Upper lobe of left lung (tissue), 4 donors: Measurements from ENCODE around the gene LIME1.

Experiments
- POLR2A ChIP-seq, 4 donors: fragments of 450-650 bp; IDR thresholded peaks; one replicate each; pipeline ENCODE4 v1.5.1; 2016 to 2017; ENCODE audit warnings: antibody characterized with exemption in 4 of 4, mild to moderate bottlenecking in 2 of 4
- TF ChIP-seq, protein P1 (sequence below), 6 experiments: fragments of 450-650 bp in 4 of 6; fragments of 200-600 bp in 2 of 6; sonication (generic) in 2 of 6; IDR thresholded peaks; one replicate each; pipeline ENCODE4 v1.5.1; 2016 to 2019; ENCODE audit warnings: antibody characterized with exemption in 6 of 6

DNA sequence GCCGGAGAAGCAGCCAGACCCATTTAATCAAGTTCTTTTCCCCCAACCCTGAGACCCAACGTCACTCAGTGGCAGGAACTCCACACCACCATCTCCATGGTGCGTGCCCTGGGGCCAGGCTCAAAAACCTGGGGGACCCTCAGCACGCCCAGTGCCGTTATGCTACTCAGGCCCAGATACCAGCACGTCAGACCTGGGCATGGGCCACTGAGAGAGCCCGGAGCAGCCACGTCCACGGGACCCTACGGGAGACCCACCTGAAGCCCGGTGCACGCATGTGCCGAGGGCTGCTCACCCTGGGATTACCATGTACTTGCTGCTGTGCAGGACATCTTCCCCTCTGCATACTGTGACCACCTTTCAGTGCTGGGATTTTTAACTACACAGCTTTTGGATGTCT lies 16.9 kb downstream of the LIME1 start:
- no peak for TF ChIP-seq POLR2A (IDR thresholded peaks at IDR 0.05)
- TF ChIP-seq, protein P1, sequence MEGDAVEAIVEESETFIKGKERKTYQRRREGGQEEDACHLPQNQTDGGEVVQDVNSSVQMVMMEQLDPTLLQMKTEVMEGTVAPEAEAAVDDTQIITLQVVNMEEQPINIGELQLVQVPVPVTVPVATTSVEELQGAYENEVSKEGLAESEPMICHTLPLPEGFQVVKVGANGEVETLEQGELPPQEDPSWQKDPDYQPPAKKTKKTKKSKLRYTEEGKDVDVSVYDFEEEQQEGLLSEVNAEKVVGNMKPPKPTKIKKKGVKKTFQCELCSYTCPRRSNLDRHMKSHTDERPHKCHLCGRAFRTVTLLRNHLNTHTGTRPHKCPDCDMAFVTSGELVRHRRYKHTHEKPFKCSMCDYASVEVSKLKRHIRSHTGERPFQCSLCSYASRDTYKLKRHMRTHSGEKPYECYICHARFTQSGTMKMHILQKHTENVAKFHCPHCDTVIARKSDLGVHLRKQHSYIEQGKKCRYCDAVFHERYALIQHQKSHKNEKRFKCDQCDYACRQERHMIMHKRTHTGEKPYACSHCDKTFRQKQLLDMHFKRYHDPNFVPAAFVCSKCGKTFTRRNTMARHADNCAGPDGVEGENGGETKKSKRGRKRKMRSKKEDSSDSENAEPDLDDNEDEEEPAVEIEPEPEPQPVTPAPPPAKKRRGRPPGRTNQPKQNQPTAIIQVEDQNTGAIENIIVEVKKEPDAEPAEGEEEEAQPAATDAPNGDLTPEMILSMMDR (IDR thresholded peaks at IDR 0.05) = no peak
